Measurements from ENCODE around the gene PTPRO. TPM values are rescaled to one million over a fixed set of nuclear protein-coding genes. Genes with fewer than 3 reads are reported as not detected.

The PTPRO gene
- polyA plus RNA-seq, 2 of the 4 experiments (the other 2 are of a cell fraction) = 0.04 TPM; not detected in 1

GRCh38 chr12:15372352-15372751, 50.0 kb downstream of the PTPRO start:
- 35% methylated on average over 2 of the region's 2 CpGs for WGBS (ENCODE audit: missing lambda C conversion rate)
- ChIA-PET CTCF (interaction anchor here (0.5 kb wide), 1 partner anchor 44 kb away, joined by 3 read pairs; no protein-coding TSS in a partner anchor), POLR2A (no interaction called here)
- Histone ChIP-seq H3K4me3 (no peak overlapping the region), H3K27ac (no peak overlapping the region), H3K9me3 (0 out of 3 replicates have a peak, but pooled peaks cover 4% of the 10 kb centered on the region), H3K4me2 (no peak overlapping the region), H3K4me1 (no peaks in the 10 kb centered on the region)
- ATAC-seq = no peak
- no peak for FAIRE-seq
- no peak for DNase-seq (ENCODE audit: low read depth in 1 of 2, low spot score in 1 of 2)
- no peak for TF ChIP-seq NPAS2 (CRISPR knock-in tag; IDR thresholded peaks at IDR 0.05; ENCODE audit: borderline replicate concordance)
- TF ChIP-seq ZFP36 (IDR thresholded peaks at IDR 0.05; ENCODE audit: borderline replicate concordance, partially characterized antibody) = no peak
- TF ChIP-seq HOXA7 (CRISPR knock-in tag; IDR thresholded peaks at IDR 0.05) = no peak
- TF ChIP-seq HES2 (IDR thresholded peaks at IDR 0.05) = no peak
- TF ChIP-seq CBX8 (IDR thresholded peaks at IDR 0.05) = no peak
- no peak for TF ChIP-seq RNF2 (IDR thresholded peaks at IDR 0.05; ENCODE audit: borderline replicate concordance, low read depth)
- no peak for TF ChIP-seq HOXB5 (CRISPR knock-in tag; IDR thresholded peaks at IDR 0.05)
- TF ChIP-seq EHF (CRISPR knock-in tag; IDR thresholded peaks at IDR 0.05) = no peak
- no peak for TF ChIP-seq CTCF (IDR thresholded peaks at IDR 0.05)
- no peak for TF ChIP-seq JUN (IDR thresholded peaks at IDR 0.05)

GRCh38 chr12:15387772-15388171, 65.5 kb downstream of the PTPRO start:
- Histone ChIP-seq H3K4me1 (peaks cover 2% of the 10 kb centered on the region; the same call in 1 of the 3 replicates), H3K4me3 (no peak overlapping the region), H3K9me3 (no peaks in the 10 kb centered on the region), H3K27ac (no peak overlapping the region), H3K4me2 (no peak overlapping the region)
- DNase-seq (ENCODE audit: low read depth in 1 of 2, low spot score in 1 of 2) (no peak), FAIRE-seq (no peak), ATAC-seq (no peak)
- POLR2A ChIA-PET = no interaction called here
- WGBS (ENCODE audit: missing lambda C conversion rate) = 12% methylated on average over 1 of the region's 1 CpG
- CTCF ChIA-PET = no interaction called here
- TF ChIP-seq RCOR1 (IDR thresholded peaks at IDR 0.05; ENCODE audit: low read depth, low read length) (no peak), FOXS1 (CRISPR knock-in tag; IDR thresholded peaks at IDR 0.05) (no peak), CTCF (IDR thresholded peaks at IDR 0.05) (no peak), SREBF2 (IDR thresholded peaks at IDR 0.05) (no peak), HMGXB4 (CRISPR knock-in tag; IDR thresholded peaks at IDR 0.05; ENCODE audit: borderline replicate concordance) (no peak), GATA3 (IDR thresholded peaks at IDR 0.05; ENCODE audit: borderline replicate concordance) (no peak), MYC (IDR thresholded peaks at IDR 0.05; ENCODE audit: borderline replicate concordance, low read length) (no peak), MAZ (IDR thresholded peaks at IDR 0.05; ENCODE audit: borderline replicate concordance, low read depth, low read length) (no peak), EHMT2 (IDR thresholded peaks at IDR 0.05; ENCODE audit: low read depth) (no peak), HOXB13 (CRISPR knock-in tag; IDR thresholded peaks at IDR 0.05; ENCODE audit: low read depth) (no peak), POLR2AphosphoS2 (conservative IDR thresholded peaks at IDR 0.05; ENCODE audit: low read length) (no peak), E2F6 (IDR thresholded peaks at IDR 0.05; ENCODE audit: borderline replicate concordance, low read depth) (no peak), CHD4 (IDR thresholded peaks at IDR 0.05; ENCODE audit: borderline replicate concordance) (no peak), RNF2 (IDR thresholded peaks at IDR 0.05; ENCODE audit: borderline replicate concordance, low read depth) (no peak), HOXB5 (CRISPR knock-in tag; IDR thresholded peaks at IDR 0.05) (no peak), CBX2 (IDR thresholded peaks at IDR 0.05; ENCODE audit: borderline replicate concordance, low read depth) (no peak), MAFK (IDR thresholded peaks at IDR 0.05; ENCODE audit: partially characterized antibody) (no peak), ATOH8 (CRISPR knock-in tag; IDR thresholded peaks at IDR 0.05; ENCODE audit: low read depth) (no peak)

Measured in A549 (cell line).